IMR-90 (cell line): Measurements from ENCODE around the gene RGSL1.

Experiments used
- MAFK ChIP-seq: IDR thresholded peaks from 2 replicates; pipeline ENCODE4 v1.6.1; 2012; ENCODE audit warnings: low read depth, low read length, improper control_type of control experiment
- TF ChIP-seq, protein P1 (sequence below): conservative IDR thresholded peaks from 2 replicates; pipeline ENCODE4 v1.5.1; 2012; ENCODE audit warnings: mild to moderate bottlenecking, low read depth, low read length, improper control_type of control experiment

DNA sequence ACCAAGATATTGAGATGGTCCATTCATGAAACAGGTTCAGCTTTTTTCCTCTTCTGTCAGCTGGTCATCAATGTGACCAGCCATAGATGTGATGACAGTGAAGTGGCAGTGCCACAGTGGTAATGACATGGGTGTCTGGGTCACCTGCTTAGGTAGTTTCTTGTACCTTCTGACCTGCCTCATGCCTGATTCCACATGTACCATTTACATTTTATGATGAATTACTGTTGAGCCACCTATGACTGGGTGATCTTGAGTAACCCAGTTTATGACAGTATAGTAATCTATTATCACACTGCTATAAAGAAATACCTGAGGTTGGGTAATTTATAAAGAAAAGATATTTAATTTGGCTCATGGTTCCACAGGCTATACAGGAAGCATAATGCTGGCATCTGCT lies 45.7 kb downstream of the RGSL1 start:
- no peak for TF ChIP-seq MAFK
- TF ChIP-seq, protein P1, sequence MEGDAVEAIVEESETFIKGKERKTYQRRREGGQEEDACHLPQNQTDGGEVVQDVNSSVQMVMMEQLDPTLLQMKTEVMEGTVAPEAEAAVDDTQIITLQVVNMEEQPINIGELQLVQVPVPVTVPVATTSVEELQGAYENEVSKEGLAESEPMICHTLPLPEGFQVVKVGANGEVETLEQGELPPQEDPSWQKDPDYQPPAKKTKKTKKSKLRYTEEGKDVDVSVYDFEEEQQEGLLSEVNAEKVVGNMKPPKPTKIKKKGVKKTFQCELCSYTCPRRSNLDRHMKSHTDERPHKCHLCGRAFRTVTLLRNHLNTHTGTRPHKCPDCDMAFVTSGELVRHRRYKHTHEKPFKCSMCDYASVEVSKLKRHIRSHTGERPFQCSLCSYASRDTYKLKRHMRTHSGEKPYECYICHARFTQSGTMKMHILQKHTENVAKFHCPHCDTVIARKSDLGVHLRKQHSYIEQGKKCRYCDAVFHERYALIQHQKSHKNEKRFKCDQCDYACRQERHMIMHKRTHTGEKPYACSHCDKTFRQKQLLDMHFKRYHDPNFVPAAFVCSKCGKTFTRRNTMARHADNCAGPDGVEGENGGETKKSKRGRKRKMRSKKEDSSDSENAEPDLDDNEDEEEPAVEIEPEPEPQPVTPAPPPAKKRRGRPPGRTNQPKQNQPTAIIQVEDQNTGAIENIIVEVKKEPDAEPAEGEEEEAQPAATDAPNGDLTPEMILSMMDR, result no peak
